Kidney (tissue), 22 donors: ENCODE results near the gene FRAT2. TPM values are rescaled to one million over a fixed set of nuclear protein-coding genes. Genes with fewer than 3 reads are reported as not detected.

Experiments
- DNase-seq, 5 donors: peaks; one replicate each; pipeline ENCODE4 v3.0.0-alpha.2; 2013 to 2020
- FAIRE-seq: peaks from 2 replicates; lab custom pipeline; 2012; peaks lifted over from hg19 to GRCh38; lab: Jason Lieb, UNC
- H3K27ac ChIP-seq, 2 donors: one replicate each; pipeline ENCODE4 v1.7.0; 2013; ENCODE audit warnings: low read depth in 2 of 2, low read length in 2 of 2, inconsistent platforms in 1 of 2
- H3K27me3 ChIP-seq: one replicate; pipeline ENCODE4 v1.7.1; 2013; ENCODE audit warnings: low read length, inconsistent platforms; ENCODE audit not compliant: control insufficient read depth, insufficient read depth
- H3K36me3 ChIP-seq, 3 donors: one replicate each; pipeline versions ENCODE4 v1.7.0 to v1.7.1; 2013; ENCODE audit warnings: low read length in 3 of 3, control low read depth in 1 of 3, inconsistent platforms in 1 of 3; ENCODE audit not compliant: insufficient read depth in 3 of 3, control insufficient read depth in 2 of 3
- H3K4me1 ChIP-seq, 3 donors: one replicate each; pipeline versions ENCODE4 v1.7.0 to v1.7.1; 2013; ENCODE audit warnings: low read length in 3 of 3, inconsistent platforms in 1 of 3, low read depth in 1 of 3; ENCODE audit not compliant: control insufficient read depth in 2 of 3, insufficient read depth in 2 of 3
- H3K4me3 ChIP-seq, 3 donors: one replicate each; pipeline versions ENCODE4 v1.7.0 to v1.8.1; 2013; ENCODE audit warnings: low read length in 3 of 3, control low read depth in 1 of 3, inconsistent platforms in 1 of 3
- H3K9ac ChIP-seq, 3 donors: one replicate each; pipeline versions ENCODE4 v1.7.0 to v1.7.1; 2013; ENCODE audit warnings: low read length in 3 of 3, control low read depth in 1 of 3, inconsistent platforms in 1 of 3
- H3K9me3 ChIP-seq, 3 donors: one replicate each; pipeline versions ENCODE4 v1.7.0 to v1.7.1; 2013; ENCODE audit warnings: low read length in 3 of 3, control low read depth in 1 of 3, inconsistent platforms in 1 of 3; ENCODE audit not compliant: control insufficient read depth in 2 of 3, insufficient read depth in 1 of 3
- CTCF ChIP-seq: IDR thresholded peaks from 3 replicates; pipeline ENCODE4 v1.5.1; 2012; ENCODE audit warnings: mild to moderate bottlenecking, moderate library complexity, borderline replicate concordance; ENCODE audit not compliant: insufficient read depth; ENCODE audit errors: extremely low read depth
- intact Hi-C: fragments of 100-400 bp; cut with DNase I; formaldehyde crosslinking; loops from one replicate; pipeline ENCODE4 v1.11.1; 2022
- long read RNA-seq, 10 donors: library from polyadenylated mRNA in 1 of 10; unstranded in 1 of 10; transcript quantifications; one replicate each; pipeline ENCODE4 v2.0.0 and lab custom pipeline, GENCODE V29; 2021 to 2026
- polyA plus RNA-seq: library from polyadenylated mRNA; stranded (reverse); fragments of 350-450 nt; fragmentation: Illumina TruSeq; extraction: RNeasy Lipid Tissue Mini Kit (QIAGEN cat#74804); gene quantifications from one replicate; pipeline ENCODE4 v1.2.3, GENCODE V29; 2014; ENCODE audit warnings: low read depth, low replicate concordance; ENCODE audit not compliant: insufficient read depth
- total RNA-seq: library from RNA; stranded (reverse); fragmentation: NEBNext Ultra II Directional; extraction: Animal tissue kit (Norgen Biotek cat#: 25700); gene quantifications from one replicate; pipeline ENCODE4 v1.2.1, GENCODE V29; 2021
- donor health status: control.
- donor health status: control.
- donor health status: control.
- donor health status: control.
- donor health status: control.
- donor health status: DM: yes; HTN: yes; CAD: no.
- donor health status: Normal renal cell carcinoma (clear cell type).

The FRAT2 gene
- total RNA-seq: 16.8 TPM
- 5.4 TPM for polyA plus RNA-seq
- long read RNA-seq, donor 1, transcript FRAT2-201 (1 exons, 2,213 nt): major isoform, 12 of 12 reads
- long read RNA-seq, donor 1, partial matches to known transcripts: 0 of 12 reads
- long read RNA-seq, donor 1, other reads (novel, unspliced or antisense): 0 of 12 reads
- long read RNA-seq, donor 2, transcript FRAT2-201 (1 exons, 2,213 nt): major isoform, 20 of 20 reads
- long read RNA-seq, donor 2, partial matches to known transcripts: 0 of 20 reads
- long read RNA-seq, donor 2, other reads (novel, unspliced or antisense): 0 of 20 reads
- long read RNA-seq, donor 3, transcript FRAT2-201 (1 exons, 2,213 nt): major isoform, 35 of 35 reads
- long read RNA-seq, donor 3, partial matches to known transcripts: 0 of 35 reads
- long read RNA-seq, donor 3, other reads (novel, unspliced or antisense): 0 of 35 reads
- long read RNA-seq, donor 4, transcript FRAT2-201 (1 exons, 2,213 nt): major isoform, 34 of 34 reads
- long read RNA-seq, donor 4, partial matches to known transcripts: 0 of 34 reads
- long read RNA-seq, donor 4, other reads (novel, unspliced or antisense): 0 of 34 reads
- long read RNA-seq, donor 5, partial matches to known transcripts: 0 of 2 reads
- long read RNA-seq, donor 5, other reads (novel, unspliced or antisense): 0 of 2 reads
- long read RNA-seq, donor 6, transcript FRAT2-201 (1 exons, 2,213 nt): major isoform, 12 of 12 reads
- long read RNA-seq, donor 6, partial matches to known transcripts: 0 of 12 reads
- long read RNA-seq, donor 6, other reads (novel, unspliced or antisense): 0 of 12 reads
- long read RNA-seq, donor 7, transcript FRAT2-201 (1 exons, 2,213 nt): major isoform, 57 of 57 reads
- long read RNA-seq, donor 7, partial matches to known transcripts: 0 of 57 reads
- long read RNA-seq, donor 7, other reads (novel, unspliced or antisense): 0 of 57 reads
- long read RNA-seq, donor 8, transcript FRAT2-201 (1 exons, 2,213 nt): major isoform, 16 of 16 reads
- long read RNA-seq, donor 8, partial matches to known transcripts: 0 of 16 reads
- long read RNA-seq, donor 8, other reads (novel, unspliced or antisense): 0 of 16 reads
- long read RNA-seq, donor 9, transcript FRAT2-201 (1 exons, 2,213 nt): major isoform, 12 of 12 reads
- long read RNA-seq, donor 9, partial matches to known transcripts: 0 of 12 reads
- long read RNA-seq, donor 9, other reads (novel, unspliced or antisense): 0 of 12 reads
- long read RNA-seq, donor 10, transcript FRAT2-201 (1 exons, 2,213 nt): major isoform, 25 of 25 reads
- long read RNA-seq, donor 10, partial matches to known transcripts: 0 of 25 reads
- long read RNA-seq, donor 10, other reads (novel, unspliced or antisense): 0 of 25 reads

GRCh38 chr10:97334370-97335175 is at the start of gene FRAT2:
TSS of gene FRAT2 (minus strand) at chr10:97334729. CDS start at chr10:97334572, 157 bp downstream.
- no peaks in the 10 kb centered on the region for H3K27me3 ChIP-seq
- H3K36me3 ChIP-seq: no peaks in the 10 kb centered on the region
- peak within 1 kb of the TSS; percentile 92 to 95 for H3K27ac ChIP-seq
- H3K9ac ChIP-seq: peak within 1 kb of the TSS; percentile 54 to 72 (median 55)
- H3K4me1 ChIP-seq: peaks cover 0 to 17% (median 8%) of the 10 kb centered on the region in 3 donors
- peak within 1 kb of the TSS; percentile 59 to 87 (median 79) for H3K4me3 ChIP-seq
- no peak for FAIRE-seq
- no peak for TF ChIP-seq CTCF
- intact Hi-C loops: loop anchor here (10.0 kb wide), 1 partner anchor 50 kb away; no protein-coding TSS in a partner anchor
- peak; percentile 91 to 97 (median 95) for DNase-seq
- no peaks in the 10 kb centered on the region for H3K9me3 ChIP-seq

GRCh38 chr10:97384156-97384555 is 49.6 kb upstream of the FRAT2 start:
- H3K36me3 ChIP-seq: peaks cover 0 to 8% (median 5%) of the 10 kb centered on the region in 3 donors
- no peaks in the 10 kb centered on the region for H3K27me3 ChIP-seq
- no peak overlapping the region for H3K4me3 ChIP-seq
- no peak overlapping the region for H3K9ac ChIP-seq
- no peaks in the 10 kb centered on the region for H3K9me3 ChIP-seq
- no peak for FAIRE-seq
- intact Hi-C loops: no loop called here
- DNase-seq: no peak
- no peak for TF ChIP-seq CTCF
- H3K4me1 ChIP-seq: no peaks in the 10 kb centered on the region
- H3K27ac ChIP-seq: no peak overlapping the region

- H3K36me3 ChIP-seq: peaks cover 2 to 6% (median 4%) of the 10 kb centered on the region in 3 donors
- H3K4me1 ChIP-seq: no peaks in the 10 kb centered on the region
- intact Hi-C loops: no loop called here
- DNase-seq (no peak), FAIRE-seq (no peak)
- H3K4me3 ChIP-seq: no peak overlapping the region
- no peak overlapping the region for H3K9ac ChIP-seq
- TF ChIP-seq CTCF: no peak
- no peaks in the 10 kb centered on the region for H3K9me3 ChIP-seq
- no peak overlapping the region for H3K27ac ChIP-seq
- no peaks in the 10 kb centered on the region for H3K27me3 ChIP-seq
These were observed 48.6 kb upstream of the FRAT2 start for GRCh38 chr10:97383159-97383558.
